Measurements from ENCODE around the gene SELE.

The SELE gene

DNA sequence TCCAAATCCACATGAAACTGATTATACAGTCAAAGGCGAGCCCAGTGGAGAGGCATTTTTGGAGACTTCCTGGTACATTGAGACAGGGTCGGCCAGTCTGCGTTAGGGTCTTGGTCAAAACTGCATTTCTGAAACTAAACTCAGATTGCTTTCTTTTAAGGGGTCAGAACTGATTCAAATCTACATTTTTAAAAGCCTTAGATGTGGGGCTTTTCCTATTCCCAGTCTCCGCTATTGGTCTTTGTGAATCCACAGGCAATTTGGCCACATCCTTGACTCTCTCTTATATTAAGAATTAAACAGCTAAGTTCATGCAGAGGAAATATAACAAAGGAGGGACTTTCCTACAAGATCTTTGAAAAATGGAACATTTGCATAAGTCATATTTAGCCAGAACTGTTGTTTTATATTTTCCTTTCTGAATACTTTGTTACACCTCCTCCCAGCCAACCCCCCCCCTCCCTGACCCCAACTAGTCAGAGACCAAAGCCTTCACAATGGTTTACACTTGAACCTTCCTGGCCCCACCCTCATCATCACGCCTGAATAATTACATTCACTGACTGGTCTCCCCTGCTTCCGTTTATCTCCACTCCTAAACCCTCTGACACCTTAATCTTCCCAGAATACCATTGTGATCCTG, 53.4 kb downstream of the SELE start:
- POLR2A ChIA-PET: no interaction called here
- TF ChIP-seq, protein P1, sequence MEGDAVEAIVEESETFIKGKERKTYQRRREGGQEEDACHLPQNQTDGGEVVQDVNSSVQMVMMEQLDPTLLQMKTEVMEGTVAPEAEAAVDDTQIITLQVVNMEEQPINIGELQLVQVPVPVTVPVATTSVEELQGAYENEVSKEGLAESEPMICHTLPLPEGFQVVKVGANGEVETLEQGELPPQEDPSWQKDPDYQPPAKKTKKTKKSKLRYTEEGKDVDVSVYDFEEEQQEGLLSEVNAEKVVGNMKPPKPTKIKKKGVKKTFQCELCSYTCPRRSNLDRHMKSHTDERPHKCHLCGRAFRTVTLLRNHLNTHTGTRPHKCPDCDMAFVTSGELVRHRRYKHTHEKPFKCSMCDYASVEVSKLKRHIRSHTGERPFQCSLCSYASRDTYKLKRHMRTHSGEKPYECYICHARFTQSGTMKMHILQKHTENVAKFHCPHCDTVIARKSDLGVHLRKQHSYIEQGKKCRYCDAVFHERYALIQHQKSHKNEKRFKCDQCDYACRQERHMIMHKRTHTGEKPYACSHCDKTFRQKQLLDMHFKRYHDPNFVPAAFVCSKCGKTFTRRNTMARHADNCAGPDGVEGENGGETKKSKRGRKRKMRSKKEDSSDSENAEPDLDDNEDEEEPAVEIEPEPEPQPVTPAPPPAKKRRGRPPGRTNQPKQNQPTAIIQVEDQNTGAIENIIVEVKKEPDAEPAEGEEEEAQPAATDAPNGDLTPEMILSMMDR (IDR thresholded peaks at IDR 0.05; ENCODE audit: control extremely low read depth, extremely low read depth, low read depth, missing control alignments): no peak
- DNase-seq (ENCODE audit: extremely low spot score): peak; percentile 38
- CTCF ChIA-PET: interaction anchor here (1.0 to 3.8 kb wide), 8 partner anchors 11 to 129 kb away, joined by 3 to 19 read pairs (median 4); no protein-coding TSS in a partner anchor

DNA sequence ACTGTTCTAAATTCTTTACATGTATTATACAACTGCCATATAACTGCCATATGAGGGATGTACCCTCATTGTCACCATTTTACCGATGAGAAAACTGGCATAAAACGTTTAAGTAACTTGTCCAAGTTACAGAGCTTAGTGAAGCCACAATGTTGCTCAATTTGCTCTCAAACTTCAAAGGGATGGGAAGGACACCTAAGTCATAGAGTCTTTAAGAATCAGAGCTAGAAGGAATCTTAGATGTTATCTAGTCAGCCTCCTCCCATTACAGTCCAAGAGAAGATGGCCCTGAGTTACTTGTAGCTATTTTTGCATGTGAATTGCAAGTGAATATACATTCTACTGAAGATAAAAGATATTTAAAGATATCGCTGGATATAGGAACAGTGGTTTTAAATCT, 54.2 kb downstream of the SELE start:
- CTCF ChIA-PET: interaction anchor here (1.2 to 1.6 kb wide), 3 partner anchors 12 to 130 kb away, joined by 3 to 4 read pairs (median 3); no protein-coding TSS in a partner anchor
- TF ChIP-seq, protein P1 (IDR thresholded peaks at IDR 0.05; ENCODE audit: control extremely low read depth, extremely low read depth, low read depth, missing control alignments): no peak
- no peak for DNase-seq (ENCODE audit: extremely low spot score)
- POLR2A ChIA-PET: no interaction called here

DNA sequence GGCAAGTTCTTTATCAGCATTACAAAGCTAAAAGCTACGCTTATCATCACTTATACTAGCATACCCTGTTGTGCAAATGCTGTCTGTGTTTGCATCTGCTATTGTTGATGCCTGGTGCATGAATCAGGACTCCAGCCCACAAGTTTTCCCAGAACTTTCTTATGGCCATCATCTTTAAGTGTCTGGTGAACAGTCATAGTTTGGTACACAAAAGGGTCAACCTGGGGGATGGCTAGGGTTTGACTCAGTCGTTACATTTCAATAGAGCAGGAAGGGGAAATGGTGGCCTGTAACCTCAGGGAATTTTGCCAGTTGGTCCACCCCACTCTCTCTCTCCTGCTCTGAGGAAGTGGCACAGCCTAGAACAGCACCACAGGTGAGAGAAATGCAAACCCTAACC, 57.9 kb downstream of the SELE start:
- POLR2A ChIA-PET: no interaction called here
- CTCF ChIA-PET: interaction anchor here (1.0 to 2.0 kb wide), 3 partner anchors 17 to 36 kb away, joined by 3 to 7 read pairs (median 3); no protein-coding TSS in a partner anchor
- TF ChIP-seq, protein P1 (IDR thresholded peaks at IDR 0.05; ENCODE audit: control extremely low read depth, extremely low read depth, low read depth, missing control alignments): no peak
- DNase-seq (ENCODE audit: extremely low spot score): no peak

Data from GM10248 (cell line).